Immature natural killer cell (primary cell): ENCODE data around the gene DSC1. TPM values are rescaled to one million over a fixed set of nuclear protein-coding genes. Genes with fewer than 3 reads are reported as not detected.

Experiments
- DNase-seq, 3 donors: peaks; one replicate each; pipeline ENCODE4 v3.0.0; 2022; ENCODE audit warnings: mixed read lengths in 1 of 3
- H3K27ac Mint-ChIP-seq, 6 donors: one replicate each; pipeline ENCODE4 v1.8.0; 2020; ENCODE audit warnings: mixed read lengths in 6 of 6, mild to moderate bottlenecking in 5 of 6, inconsistent platforms in 4 of 6, moderate library complexity in 3 of 6
- H3K27me3 Mint-ChIP-seq, 3 donors: one replicate each; pipeline ENCODE4 v1.8.0; 2020 to 2021; ENCODE audit warnings: low read depth in 3 of 3, mild to moderate bottlenecking in 3 of 3, mixed read lengths in 3 of 3, moderate library complexity in 3 of 3, inconsistent platforms in 1 of 3
- H3K36me3 Mint-ChIP-seq, 3 donors: one replicate each; pipeline ENCODE4 v1.8.0; 2020; ENCODE audit warnings: mixed read lengths in 3 of 3, inconsistent platforms in 2 of 3, mild to moderate bottlenecking in 2 of 3
- H3K4me1 Mint-ChIP-seq, 2 donors: one replicate each; pipeline ENCODE4 v1.8.0; 2020; ENCODE audit warnings: inconsistent platforms in 2 of 2, mild to moderate bottlenecking in 2 of 2, mixed read lengths in 2 of 2, moderate library complexity in 1 of 2
- H3K4me3 Mint-ChIP-seq, 5 donors: one replicate each; pipeline ENCODE4 v1.8.0; 2020; ENCODE audit warnings: mild to moderate bottlenecking in 5 of 5, mixed read lengths in 5 of 5, inconsistent platforms in 3 of 5, moderate library complexity in 3 of 5
- H3K9me3 Mint-ChIP-seq, 6 donors: one replicate each; pipeline ENCODE4 v1.8.0; 2020; ENCODE audit warnings: mild to moderate bottlenecking in 6 of 6, mixed read lengths in 6 of 6, inconsistent platforms in 4 of 6, moderate library complexity in 3 of 6
- polyA plus RNA-seq, 3 donors: library from polyadenylated mRNA; unstranded; fragments of 300-500 nt; fragmentation: Illumina TruSeq; gene quantifications; one replicate each; pipeline ENCODE4 v1.2.3, GENCODE V29; 2021

DSC1 gene
- polyA plus RNA-seq, 3 donors from 2014 or later, result 1.5 TPM; not detected in 2

DNA sequence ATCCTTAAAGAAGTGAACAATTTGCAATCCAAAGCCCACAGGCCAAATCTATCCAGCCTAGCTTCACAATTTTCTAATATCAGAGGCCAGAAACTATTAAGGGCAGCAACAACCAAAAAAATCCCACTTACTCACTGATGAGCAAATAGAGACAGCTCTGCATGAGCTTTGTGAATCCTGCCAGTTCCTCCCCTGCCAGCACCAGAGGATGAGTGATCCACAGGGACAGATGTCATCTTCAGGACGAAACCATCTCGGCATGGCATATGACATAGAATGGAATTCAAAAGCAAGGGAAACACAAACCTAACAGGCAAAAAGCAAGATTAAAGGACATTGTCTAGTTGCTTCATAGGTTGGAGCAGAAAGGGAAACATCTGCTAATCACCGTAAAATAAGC lies 58.2 kb downstream of the DSC1 start:
- no peak for DNase-seq
- peaks cover 2 to 31% (median 15%) of the 10 kb centered on the region in 6 donors for H3K9me3 Mint-ChIP-seq
- H3K27ac Mint-ChIP-seq, result no peak overlapping the region
- peaks cover 0 to 2% (median 0%) of the 10 kb centered on the region in 3 donors for H3K27me3 Mint-ChIP-seq
- peaks cover 0 to 4% (median 3%) of the 10 kb centered on the region in 3 donors for H3K36me3 Mint-ChIP-seq
- H3K4me3 Mint-ChIP-seq, result no peak overlapping the region
- no peaks in the 10 kb centered on the region for H3K4me1 Mint-ChIP-seq

- Mint-ChIP-seq H3K9me3 (peaks cover 2 to 39% (median 18%) of the 10 kb centered on the region in 6 donors), H3K4me1 (no peaks in the 10 kb centered on the region), H3K27ac (no peak overlapping the region), H3K36me3 (peaks cover 0 to 4% (median 3%) of the 10 kb centered on the region in 3 donors), H3K4me3 (no peak overlapping the region), H3K27me3 (peaks cover 0 to 2% (median 1%) of the 10 kb centered on the region in 3 donors)
- no peak for DNase-seq
Measured at GRCh38 chr18:31103423-31103822, 59.2 kb downstream of the DSC1 start.

DNA sequence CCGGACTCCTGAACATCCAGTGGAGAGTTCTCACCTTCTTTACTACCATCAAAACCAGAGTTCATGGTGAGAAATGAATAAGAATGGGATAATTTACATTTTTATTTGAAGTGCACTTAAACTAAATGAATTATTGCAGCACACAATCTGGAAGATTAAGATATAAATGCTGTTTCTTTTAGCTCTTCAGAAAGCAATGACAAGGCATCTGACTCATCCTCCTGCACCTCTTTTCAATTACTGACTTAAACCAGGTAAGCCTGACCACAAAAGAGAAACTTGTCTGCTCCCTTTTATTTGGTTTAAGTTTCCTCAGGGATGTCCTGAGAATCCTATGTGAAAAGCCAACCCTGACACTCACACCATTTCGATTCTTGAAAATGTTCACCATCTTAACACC lies 59.7 kb downstream of the DSC1 start:
- Mint-ChIP-seq H3K27me3 (peaks cover 0 to 2% (median 1%) of the 10 kb centered on the region in 3 donors), H3K9me3 (peaks cover 2 to 39% (median 18%) of the 10 kb centered on the region in 6 donors), H3K4me3 (no peak overlapping the region), H3K27ac (no peak overlapping the region), H3K36me3 (peaks cover 0 to 4% (median 3%) of the 10 kb centered on the region in 3 donors), H3K4me1 (no peaks in the 10 kb centered on the region)
- no peak for DNase-seq

- DNase-seq, result no peak
- peaks cover 2 to 38% (median 18%) of the 10 kb centered on the region in 6 donors for H3K9me3 Mint-ChIP-seq
- H3K27me3 Mint-ChIP-seq, result peaks cover 0 to 2% (median 1%) of the 10 kb centered on the region in 3 donors
- H3K27ac Mint-ChIP-seq, result no peak within 1 kb of the TSS
- H3K4me1 Mint-ChIP-seq, result no peaks in the 10 kb centered on the region
- H3K4me3 Mint-ChIP-seq, result no peak within 1 kb of the TSS
- peaks cover 0 to 4% (median 3%) of the 10 kb centered on the region in 3 donors for H3K36me3 Mint-ChIP-seq
Measured at GRCh38 chr18:31102025-31102684, 60.5 kb downstream of the DSC1 start, which contains the start of gene DSC2. TSS of gene DSC2 (minus strand) at chr18:31102421. CDS start at chr18:31101971, 450 bp downstream.

GRCh38 chr18:31101183-31102024 lies 61.3 kb downstream of the DSC1 start:
- Mint-ChIP-seq H3K27me3 (peaks cover 0 to 2% (median 1%) of the 10 kb centered on the region in 3 donors), H3K4me3 (no peak overlapping the region), H3K9me3 (peaks cover 5 to 34% (median 18%) of the 10 kb centered on the region in 6 donors), H3K4me1 (no peaks in the 10 kb centered on the region), H3K36me3 (peaks cover 0 to 4% (median 3%) of the 10 kb centered on the region in 3 donors), H3K27ac (no peak overlapping the region)
- no peak for DNase-seq

DNA sequence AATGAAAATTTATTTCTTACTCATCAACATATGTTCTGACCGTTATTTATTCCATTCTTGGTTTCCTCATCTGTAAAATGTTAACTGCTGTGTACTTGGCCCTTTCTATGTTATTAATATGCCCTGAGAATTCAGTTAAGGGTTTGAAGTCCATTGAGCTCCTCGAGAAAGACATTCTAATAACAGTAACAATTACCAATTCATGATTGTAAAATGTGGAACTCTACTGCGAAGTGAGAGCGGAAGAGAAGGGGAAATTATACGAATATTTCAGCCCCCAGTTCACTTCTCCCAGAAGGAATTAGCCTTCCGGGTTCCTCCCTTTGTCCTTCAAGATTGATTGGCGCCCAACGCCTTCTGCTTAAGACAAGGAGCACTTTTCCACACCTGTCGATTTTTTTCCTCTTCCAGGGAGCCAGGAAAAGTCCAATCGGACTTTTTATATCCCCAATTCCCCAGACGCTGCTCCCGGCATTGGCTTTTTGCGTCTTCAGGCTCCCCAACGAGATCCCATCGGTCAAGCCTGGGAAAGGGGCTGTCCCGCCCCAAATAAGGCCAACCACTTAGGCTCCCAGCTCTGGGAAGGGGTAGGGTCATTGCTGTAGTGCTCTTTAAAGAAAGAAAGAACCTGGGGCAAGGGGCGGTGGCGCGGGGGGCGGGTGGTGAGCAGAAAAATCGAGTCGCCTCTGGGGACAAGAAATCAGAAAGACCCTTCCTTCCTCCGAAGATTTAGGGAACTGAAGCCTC lies 62.0 kb downstream of the DSC1 start:
- H3K4me3 Mint-ChIP-seq, result no peak overlapping the region
- peaks cover 0 to 4% (median 3%) of the 10 kb centered on the region in 3 donors for H3K36me3 Mint-ChIP-seq
- H3K9me3 Mint-ChIP-seq, result peaks cover 5 to 34% (median 18%) of the 10 kb centered on the region in 6 donors
- no peaks in the 10 kb centered on the region for H3K4me1 Mint-ChIP-seq
- H3K27ac Mint-ChIP-seq, result no peak overlapping the region
- no peak for DNase-seq
- peaks cover 0 to 2% (median 1%) of the 10 kb centered on the region in 3 donors for H3K27me3 Mint-ChIP-seq

DNA sequence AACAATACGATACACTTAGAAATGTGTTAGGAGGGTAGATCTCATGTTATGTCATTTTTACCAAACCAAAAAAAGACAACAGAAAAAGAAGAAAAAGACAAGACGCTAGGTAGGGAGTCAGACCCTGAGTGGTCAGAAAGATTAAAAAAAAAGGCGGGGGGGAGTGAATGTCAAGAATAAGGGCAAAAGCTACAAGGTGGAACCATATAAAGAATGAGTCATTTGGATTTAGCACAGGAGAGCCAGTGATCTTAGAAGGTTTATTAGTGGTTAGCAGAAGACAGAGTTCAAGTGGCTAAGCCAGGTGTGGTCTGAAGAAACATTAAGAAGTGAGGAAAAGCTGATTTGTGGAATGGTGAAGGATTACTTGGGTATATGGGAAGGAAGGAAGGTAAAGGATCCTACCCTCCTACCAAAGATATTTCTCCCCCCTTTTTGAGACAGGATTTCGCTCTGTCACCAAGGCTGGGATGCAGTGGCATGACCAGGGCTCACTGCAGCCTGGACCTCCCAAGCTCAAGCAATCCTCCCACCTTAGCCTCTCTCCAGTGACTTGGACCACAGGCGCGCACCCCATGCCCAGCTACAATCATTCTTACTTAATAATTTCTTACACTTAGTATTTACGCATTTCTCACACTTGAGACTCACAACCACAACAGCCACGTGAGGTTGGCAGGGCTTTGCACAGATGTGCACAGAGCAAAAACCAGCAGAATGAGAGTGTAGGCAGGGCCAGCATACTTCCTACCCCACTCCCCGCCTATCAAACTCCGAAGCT lies 63.0 kb downstream of the DSC1 start:
- Mint-ChIP-seq H3K36me3 (peaks cover 0 to 4% (median 3%) of the 10 kb centered on the region in 3 donors), H3K4me1 (no peaks in the 10 kb centered on the region), H3K9me3 (peaks cover 4 to 34% (median 18%) of the 10 kb centered on the region in 6 donors), H3K4me3 (no peak overlapping the region), H3K27ac (no peak overlapping the region), H3K27me3 (peaks cover 0 to 4% (median 1%) of the 10 kb centered on the region in 3 donors)
- no peak for DNase-seq

GRCh38 chr18:31098878-31099277 lies 63.8 kb downstream of the DSC1 start:
- Mint-ChIP-seq H3K27ac (no peak overlapping the region), H3K4me3 (no peak overlapping the region), H3K4me1 (no peaks in the 10 kb centered on the region), H3K27me3 (peaks cover 0 to 4% (median 1%) of the 10 kb centered on the region in 3 donors), H3K36me3 (peaks cover 0 to 4% (median 3%) of the 10 kb centered on the region in 3 donors), H3K9me3 (peaks cover 4 to 28% (median 18%) of the 10 kb centered on the region in 6 donors)
- no peak for DNase-seq

DNA sequence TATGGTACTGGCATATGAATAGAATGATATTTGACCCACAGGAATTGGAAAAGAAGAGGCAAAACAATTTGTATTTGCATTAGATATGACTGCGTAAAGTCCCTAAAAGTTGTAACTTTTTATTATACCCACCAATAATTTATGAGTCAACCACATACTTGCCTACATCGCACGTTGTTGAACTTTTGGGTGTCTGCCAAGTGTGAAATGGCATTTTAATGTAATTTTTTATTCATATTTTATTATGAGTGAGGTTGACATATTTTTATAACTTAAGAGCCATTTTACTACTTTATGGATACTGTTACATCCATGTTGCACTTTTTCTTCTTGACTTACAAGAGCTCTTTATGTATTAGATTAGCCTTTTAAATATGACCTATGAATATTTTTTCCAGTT lies 65.0 kb downstream of the DSC1 start:
- H3K36me3 Mint-ChIP-seq, result peaks cover 0 to 4% (median 3%) of the 10 kb centered on the region in 3 donors
- peaks cover 1 to 4% (median 2%) of the 10 kb centered on the region in 3 donors for H3K27me3 Mint-ChIP-seq
- no peak overlapping the region for H3K4me3 Mint-ChIP-seq
- no peaks in the 10 kb centered on the region for H3K4me1 Mint-ChIP-seq
- H3K9me3 Mint-ChIP-seq, result peaks cover 0 to 24% (median 14%) of the 10 kb centered on the region in 6 donors
- H3K27ac Mint-ChIP-seq, result no peak overlapping the region
- DNase-seq, result no peak

DNA sequence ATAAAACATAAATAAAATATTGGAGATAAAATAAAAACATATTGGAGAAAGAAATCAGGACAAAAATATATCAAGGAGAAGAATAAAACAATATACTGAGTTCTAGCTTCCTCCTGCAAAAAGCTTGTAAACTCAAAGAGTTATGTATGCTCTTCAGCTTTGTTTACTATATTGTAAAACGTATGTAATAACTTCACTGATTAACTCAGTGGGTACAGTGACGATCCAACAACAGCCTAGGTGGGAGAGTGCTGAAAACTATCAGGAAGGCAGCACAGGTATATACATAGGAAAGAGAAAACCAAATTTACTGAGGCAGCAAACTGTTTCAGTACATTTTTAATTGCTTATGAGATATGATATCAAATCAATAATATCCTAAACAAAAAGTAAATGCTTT lies 68.8 kb downstream of the DSC1 start:
- Mint-ChIP-seq H3K9me3 (peaks cover 1 to 14% (median 10%) of the 10 kb centered on the region in 6 donors), H3K4me3 (no peak overlapping the region), H3K36me3 (no peaks in the 10 kb centered on the region), H3K27ac (no peak overlapping the region), H3K4me1 (no peaks in the 10 kb centered on the region), H3K27me3 (peaks cover 0 to 2% (median 2%) of the 10 kb centered on the region in 3 donors)
- DNase-seq, result no peak

DNA sequence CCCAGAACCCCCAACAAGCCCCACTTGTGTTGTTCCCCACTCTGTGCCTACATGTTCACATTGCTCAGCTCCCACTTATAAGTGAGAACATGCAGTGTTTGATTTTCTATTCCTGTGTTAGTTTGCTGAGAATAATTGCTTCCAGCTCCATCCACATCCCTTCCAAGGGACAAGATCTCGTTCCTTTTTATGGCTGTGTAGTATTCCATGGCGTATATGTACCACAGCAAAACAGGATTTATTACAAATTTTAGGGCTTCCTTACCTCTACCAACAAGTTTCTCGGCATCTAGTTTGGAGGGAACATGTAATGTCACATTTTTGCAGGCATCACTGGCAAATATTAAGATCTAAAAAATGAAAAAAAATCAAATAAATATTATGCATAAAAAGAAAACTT lies 69.4 kb downstream of the DSC1 start:
- peaks cover 0 to 2% (median 2%) of the 10 kb centered on the region in 3 donors for H3K27me3 Mint-ChIP-seq
- no peaks in the 10 kb centered on the region for H3K4me1 Mint-ChIP-seq
- no peaks in the 10 kb centered on the region for H3K36me3 Mint-ChIP-seq
- peaks cover 1 to 12% (median 7%) of the 10 kb centered on the region in 6 donors for H3K9me3 Mint-ChIP-seq
- no peak overlapping the region for H3K27ac Mint-ChIP-seq
- no peak for DNase-seq
- H3K4me3 Mint-ChIP-seq, result no peak overlapping the region

DNA sequence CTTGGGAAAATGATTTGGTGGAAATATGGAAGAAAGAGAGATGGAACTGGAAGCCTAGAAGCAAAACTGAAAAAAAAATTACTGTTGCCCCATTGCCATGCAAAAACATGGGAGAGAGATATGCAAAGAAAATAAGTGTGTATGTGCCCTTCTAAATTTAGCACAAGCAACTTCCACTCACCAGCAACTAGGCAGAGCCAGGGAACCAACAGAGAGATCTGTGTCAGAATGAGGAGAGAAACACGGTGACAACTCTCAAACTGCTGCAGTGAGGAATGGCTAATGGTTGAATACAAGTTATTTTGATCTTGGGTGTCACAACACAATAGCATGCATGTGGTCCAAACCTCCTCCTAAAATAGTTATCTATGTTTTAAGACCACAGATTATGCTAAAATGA lies 71.3 kb downstream of the DSC1 start:
- no peak for DNase-seq
- Mint-ChIP-seq H3K27ac (no peak overlapping the region), H3K27me3 (peaks cover 0 to 2% (median 2%) of the 10 kb centered on the region in 3 donors), H3K9me3 (peaks cover 1 to 12% (median 8%) of the 10 kb centered on the region in 6 donors), H3K36me3 (no peaks in the 10 kb centered on the region), H3K4me1 (no peaks in the 10 kb centered on the region), H3K4me3 (no peak overlapping the region)

GRCh38 chr18:31088532-31088931 lies 74.1 kb downstream of the DSC1 start:
- DNase-seq, result no peak
- Mint-ChIP-seq H3K4me3 (no peak overlapping the region), H3K27me3 (peaks cover 0 to 2% (median 0%) of the 10 kb centered on the region in 3 donors), H3K36me3 (no peaks in the 10 kb centered on the region), H3K27ac (no peak overlapping the region), H3K9me3 (peaks cover 0 to 12% (median 5%) of the 10 kb centered on the region in 6 donors), H3K4me1 (no peaks in the 10 kb centered on the region)
